SU-DHL-6 (cell line): ENCODE results near the gene NEK11.

Experiments
- H2AFZ ChIP-seq: fragments of 200-600 bp; sonication (generic); 2 replicates; pipeline ENCODE4 v1.6.1; 2014; ENCODE audit warnings: low read depth, mild to moderate bottlenecking, moderate library complexity, mixed read lengths, antibody characterized with exemption, low read length; ENCODE audit not compliant: severe bottlenecking
- H3F3A ChIP-seq: fragments of 200-600 bp; shearing (Covaris generic); 2 replicates; pipeline ENCODE4 v1.6.0; 2016; ENCODE audit warnings: antibody characterized with exemption, mild to moderate bottlenecking; ENCODE audit not compliant: insufficient read depth
- H3K27ac ChIP-seq: fragments of 200-600 bp; sonication (generic); 2 replicates; pipeline ENCODE4 v1.5.1; 2016; ENCODE audit warnings: low read depth, mild to moderate bottlenecking, low read length, moderate library complexity, mixed read lengths
- H3K27me3 ChIP-seq: fragments of 200-600 bp; sonication (generic), shearing (Covaris generic); 2 replicates; pipeline ENCODE4 v1.6.0; 2014; ENCODE audit warnings: mild to moderate bottlenecking, low read length
- H3K36me3 ChIP-seq: fragments of 200-600 bp; sonication (generic); 2 replicates; pipeline ENCODE4 v1.6.1; 2014; ENCODE audit warnings: mild to moderate bottlenecking, low read length, mixed read lengths
- H3K4me2 ChIP-seq: fragments of 300-600, 200-600 bp; shearing (Covaris generic), sonication (generic); 2 replicates; pipeline ENCODE4 v1.6.0; 2014; ENCODE audit warnings: low read length, low read depth, mild to moderate bottlenecking; ENCODE audit not compliant: poor library complexity, severe bottlenecking
- H3K4me3 ChIP-seq: fragments of 200-600 bp; sonication (generic); 2 replicates; pipeline ENCODE4 v1.5.1; 2014; ENCODE audit warnings: antibody characterized with exemption, low read length, mild to moderate bottlenecking, mixed read lengths; ENCODE audit not compliant: insufficient read depth, poor library complexity, severe bottlenecking
- H3K79me2 ChIP-seq: fragments of 200-600 bp; sonication (generic); 2 replicates; pipeline ENCODE4 v1.6.1; 2014; ENCODE audit warnings: mild to moderate bottlenecking, low read length, moderate library complexity; ENCODE audit not compliant: insufficient read depth
- H3K9ac ChIP-seq: fragments of 200-600 bp; sonication (generic); 2 replicates; pipeline ENCODE4 v1.7.0; 2014; ENCODE audit warnings: mild to moderate bottlenecking, low read length
- H3K9me2 ChIP-seq: fragments of 200-600 bp; sonication (generic); replicated peaks from 2 replicates; pipeline ENCODE4 v1.6.1; 2014; ENCODE audit warnings: low read length; ENCODE audit not compliant: insufficient read depth
- H3K9me3 ChIP-seq: fragments of 200-600 bp; sonication (generic); 2 replicates; pipeline ENCODE4 v1.6.1; 2014; ENCODE audit warnings: low read length, mixed read lengths; ENCODE audit not compliant: insufficient read depth
- H4K20me1 ChIP-seq: fragments of 200-600 bp; sonication (generic); 2 replicates; pipeline ENCODE4 v1.6.1; 2014; ENCODE audit warnings: low read depth, mild to moderate bottlenecking, antibody characterized with exemption, low read length, moderate library complexity, mixed read lengths
- EZH2phosphoT487 ChIP-seq: fragments of 200-600 bp; sonication (generic), shearing (Covaris generic); conservative IDR thresholded peaks from 2 replicates; pipeline ENCODE4 v1.6.1; 2018; ENCODE audit warnings: mild to moderate bottlenecking, antibody characterized with exemption, low read length, moderate library complexity, mixed read lengths
- TF ChIP-seq, protein P1 (sequence below): fragments of 200-600 bp; sonication (generic); IDR thresholded peaks from one replicate; pipeline ENCODE4 v1.5.1; 2017; ENCODE audit warnings: antibody characterized with exemption, mild to moderate bottlenecking, low read length, moderate library complexity; ENCODE audit not compliant: insufficient read depth, poor library complexity, severe bottlenecking

The NEK11 gene

DNA sequence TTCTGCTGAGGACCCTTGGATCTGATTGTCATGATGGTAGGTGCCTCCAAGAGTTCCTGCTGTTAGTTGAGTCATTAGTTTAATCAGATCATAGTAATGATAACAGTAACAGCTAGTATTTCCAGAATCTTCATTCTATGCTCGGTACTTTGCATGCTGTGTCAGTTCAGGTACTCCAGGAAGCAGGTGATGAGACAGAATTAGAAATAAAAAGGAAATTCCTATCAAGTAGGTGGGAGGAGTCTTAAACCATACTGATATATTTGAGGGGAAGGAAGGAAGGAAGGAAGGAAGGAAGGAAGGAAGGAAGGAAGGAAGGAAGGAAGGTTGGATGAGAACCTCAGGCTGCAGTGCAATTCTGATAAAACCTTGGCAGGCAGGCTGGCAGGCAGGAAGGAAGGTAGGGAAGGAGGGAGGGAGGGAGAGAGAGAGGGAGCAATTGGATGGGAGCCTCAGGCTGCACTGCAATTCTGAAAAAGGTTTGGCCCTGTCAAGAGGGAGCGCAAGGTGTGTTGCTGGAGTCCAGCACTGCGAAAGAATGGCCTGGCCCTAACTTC lies 206.1 kb downstream of the NEK11 start:
- no peaks in the 10 kb centered on the region for H3K36me3 ChIP-seq
- TF ChIP-seq EZH2phosphoT487 = no peak
- TF ChIP-seq, protein P1, sequence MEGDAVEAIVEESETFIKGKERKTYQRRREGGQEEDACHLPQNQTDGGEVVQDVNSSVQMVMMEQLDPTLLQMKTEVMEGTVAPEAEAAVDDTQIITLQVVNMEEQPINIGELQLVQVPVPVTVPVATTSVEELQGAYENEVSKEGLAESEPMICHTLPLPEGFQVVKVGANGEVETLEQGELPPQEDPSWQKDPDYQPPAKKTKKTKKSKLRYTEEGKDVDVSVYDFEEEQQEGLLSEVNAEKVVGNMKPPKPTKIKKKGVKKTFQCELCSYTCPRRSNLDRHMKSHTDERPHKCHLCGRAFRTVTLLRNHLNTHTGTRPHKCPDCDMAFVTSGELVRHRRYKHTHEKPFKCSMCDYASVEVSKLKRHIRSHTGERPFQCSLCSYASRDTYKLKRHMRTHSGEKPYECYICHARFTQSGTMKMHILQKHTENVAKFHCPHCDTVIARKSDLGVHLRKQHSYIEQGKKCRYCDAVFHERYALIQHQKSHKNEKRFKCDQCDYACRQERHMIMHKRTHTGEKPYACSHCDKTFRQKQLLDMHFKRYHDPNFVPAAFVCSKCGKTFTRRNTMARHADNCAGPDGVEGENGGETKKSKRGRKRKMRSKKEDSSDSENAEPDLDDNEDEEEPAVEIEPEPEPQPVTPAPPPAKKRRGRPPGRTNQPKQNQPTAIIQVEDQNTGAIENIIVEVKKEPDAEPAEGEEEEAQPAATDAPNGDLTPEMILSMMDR = no peak
- no peaks in the 10 kb centered on the region for H3K9me3 ChIP-seq
- no peaks in the 10 kb centered on the region for H3K79me2 ChIP-seq
- no peaks in the 10 kb centered on the region for H3K9me2 ChIP-seq
- H3K9ac ChIP-seq = no peak overlapping the region
- H3K27ac ChIP-seq = no peak overlapping the region
- no peak overlapping the region for H3K4me3 ChIP-seq
- no peaks in the 10 kb centered on the region for H3F3A ChIP-seq
- H3K4me2 ChIP-seq = no peak overlapping the region
- H4K20me1 ChIP-seq = no peaks in the 10 kb centered on the region
- H3K27me3 ChIP-seq = no peaks in the 10 kb centered on the region
- no peak overlapping the region for H2AFZ ChIP-seq

DNA sequence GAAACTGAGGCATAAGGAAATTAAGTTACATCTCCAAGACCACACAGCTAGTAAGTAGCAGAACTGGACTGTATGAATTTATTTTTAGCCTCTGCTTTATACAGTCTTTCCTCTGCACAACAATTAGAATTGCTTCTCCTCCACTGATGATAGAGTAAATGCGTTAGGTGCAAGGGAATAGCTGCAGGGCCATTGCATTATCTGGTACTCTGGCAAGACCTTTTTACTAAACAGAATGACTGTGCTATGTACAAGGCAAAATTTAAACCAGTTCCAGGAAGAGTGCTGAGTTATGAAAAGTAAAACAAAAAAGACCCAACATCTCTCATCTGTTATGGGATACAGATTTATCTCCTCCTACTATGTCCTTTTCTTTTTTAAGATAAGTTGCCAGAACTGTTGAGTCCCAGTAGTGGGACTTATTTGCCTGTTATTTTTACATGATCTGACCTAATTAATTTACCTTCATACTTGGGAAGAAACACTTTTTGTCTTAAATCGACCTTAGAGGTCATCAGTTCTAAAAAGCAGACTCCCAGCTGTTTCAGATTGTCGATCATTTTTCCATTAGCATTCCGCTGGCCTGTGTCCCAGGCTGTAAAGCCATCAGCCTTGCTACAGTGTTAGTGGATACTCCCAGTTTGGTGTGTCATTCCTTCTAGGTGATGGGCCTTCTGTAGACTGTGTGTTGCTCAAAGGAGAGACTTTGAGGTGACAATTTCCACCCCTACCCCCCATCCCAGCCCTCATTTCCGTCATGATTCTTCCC lies 207.4 kb downstream of the NEK11 start:
- no peaks in the 10 kb centered on the region for H3K36me3 ChIP-seq
- H3K27me3 ChIP-seq = no peaks in the 10 kb centered on the region

DNA sequence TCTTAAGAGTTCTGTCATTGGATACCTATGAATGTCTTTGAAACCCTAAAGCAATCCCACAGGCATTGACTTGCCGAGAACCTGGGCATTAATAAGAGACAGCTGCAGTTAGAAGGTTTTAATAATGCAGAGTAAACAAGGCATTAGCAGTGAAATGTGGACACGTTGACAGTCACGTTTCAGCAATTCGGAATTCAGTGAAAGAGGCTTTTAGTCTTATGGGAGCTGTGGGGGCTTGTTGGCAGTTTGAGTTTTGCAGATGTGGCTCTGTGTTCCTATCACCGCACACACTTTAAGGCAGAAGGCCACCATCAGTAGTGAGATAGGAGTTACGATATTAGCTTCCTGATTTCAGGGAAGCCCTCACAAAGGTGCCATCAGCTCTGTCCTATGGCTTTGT lies 209.7 kb downstream of the NEK11 start:
- H3K9me3 ChIP-seq = no peaks in the 10 kb centered on the region
- no peak overlapping the region for H3K4me3 ChIP-seq
- H3K9me2 ChIP-seq = no peaks in the 10 kb centered on the region
- no peak overlapping the region for H3K4me2 ChIP-seq
- no peaks in the 10 kb centered on the region for H3K36me3 ChIP-seq
- H4K20me1 ChIP-seq = no peaks in the 10 kb centered on the region
- no peak overlapping the region for H2AFZ ChIP-seq
- no peaks in the 10 kb centered on the region for H3F3A ChIP-seq
- H3K9ac ChIP-seq = no peak overlapping the region
- no peaks in the 10 kb centered on the region for H3K27me3 ChIP-seq
- H3K79me2 ChIP-seq = no peaks in the 10 kb centered on the region
- H3K27ac ChIP-seq = no peak overlapping the region
- no peak for TF ChIP-seq EZH2phosphoT487
- TF ChIP-seq, protein P1 = no peak

More for the DNA sequence above, 207.4 kb downstream of the NEK11 start:
- Histone ChIP-seq H3K9ac (no peak overlapping the region), H3F3A (no peaks in the 10 kb centered on the region), H2AFZ (no peak overlapping the region), H3K9me2 (no peaks in the 10 kb centered on the region), H3K27ac (no peak overlapping the region), H3K79me2 (no peaks in the 10 kb centered on the region), H3K4me3 (no peak overlapping the region), H3K4me2 (no peak overlapping the region), H4K20me1 (no peaks in the 10 kb centered on the region), H3K9me3 (no peaks in the 10 kb centered on the region)
- TF ChIP-seq EZH2phosphoT487 = no peak
- TF ChIP-seq, protein P1 = no peak
